ENCODE data around the gene COX11.

- TF ChIP-seq CTCF (IDR thresholded peaks at IDR 0.05 in 8 of 11, conservative IDR thresholded peaks at IDR 0.05 in 3 of 11) (no peak), POLR2AphosphoS5 (IDR thresholded peaks at IDR 0.05) (no peak), POLR2A (IDR thresholded peaks at IDR 0.05) (no peak)
These were observed 31.0 kb downstream of the COX11 start for GRCh38 chr17:54937426-54937825.
